ENCODE data around the gene FAM156A.

GRCh38 chrX:53004038-53004437, 45.7 kb upstream of the FAM156A start:
- TF ChIP-seq POLR2A (IDR thresholded peaks at IDR 0.05), result no peak
- no peak for TF ChIP-seq EP300 (IDR thresholded peaks at IDR 0.05)

Measured in stomach (tissue), 4 donors.